Hindlimb muscle (tissue), 1 donor: ENCODE data around the gene BRD3. TPM values are rescaled to one million over a fixed set of nuclear protein-coding genes. Genes with fewer than 3 reads are reported as not detected.
"Not testable (repeated sequence)": the region's sequence is repeated elsewhere in the genome, so short reads cannot be mapped to it uniquely, and the experiment has no call there.

Experiments used
- DNase-seq: peaks from one replicate; pipeline ENCODE4 v3.0.0-alpha.2; 2013
- polyA plus RNA-seq: library from polyadenylated mRNA; unstranded; fragments of 120-200 nt; gene quantifications from one replicate; pipeline ENCODE4 v1.2.1, GENCODE V29; 2013; ENCODE audit not compliant: insufficient read length

The BRD3 gene
- polyA plus RNA-seq, result 89.1 TPM

GRCh38 chr9:134067904-134068743, at the start of gene BRD3:
Gene BRD3, minus strand, starts transcription at chr9:134068026. Its CDS starts 14,549 bp downstream, at chr9:134053477.
- peak; percentile 96 for DNase-seq

- no peak for DNase-seq
Measured at GRCh38 chr9:134112561-134112960, 44.7 kb upstream of the BRD3 start.

GRCh38 chr9:134111064-134111463, 43.2 kb upstream of the BRD3 start:
- DNase-seq, result no peak

- DNase-seq, result no peak
Measured at GRCh38 chr9:134103391-134103998, 35.7 kb upstream of the BRD3 start.

GRCh38 chr9:134101623-134102149, 33.9 kb upstream of the BRD3 start:
- no peak for DNase-seq

- DNase-seq, result peak; percentile 19
Measured at GRCh38 chr9:134101133-134101532, 33.3 kb upstream of the BRD3 start.

GRCh38 chr9:134100040-134100439, 32.2 kb upstream of the BRD3 start:
- no peak for DNase-seq

- DNase-seq, result no peak
Measured at GRCh38 chr9:134099123-134099761, 31.4 kb upstream of the BRD3 start.

GRCh38 chr9:134089972-134090371, 22.1 kb upstream of the BRD3 start:
- DNase-seq, result no peak

GRCh38 chr9:134088063-134088725, 20.4 kb upstream of the BRD3 start:
- no peak for DNase-seq

GRCh38 chr9:134085674-134086073, 17.8 kb upstream of the BRD3 start:
- no peak for DNase-seq

GRCh38 chr9:134083451-134083850, 15.6 kb upstream of the BRD3 start:
- DNase-seq, result no peak

- no peak for DNase-seq
Measured at GRCh38 chr9:134076644-134077043, 8.8 kb upstream of the BRD3 start.

- not testable (repeated sequence) for DNase-seq
Measured at GRCh38 chr9:134075689-134076088, 7.9 kb upstream of the BRD3 start.

GRCh38 chr9:134073500-134073899, 5.7 kb upstream of the BRD3 start:
- no peak for DNase-seq

GRCh38 chr9:134072683-134073082, 4.9 kb upstream of the BRD3 start:
- not testable (repeated sequence) for DNase-seq

- DNase-seq, result no peak
Measured at GRCh38 chr9:134071149-134071548, 3.3 kb upstream of the BRD3 start.

- no peak for DNase-seq
Measured at GRCh38 chr9:134069480-134070399, 1.9 kb upstream of the BRD3 start.

GRCh38 chr9:134068744-134069479, 1.1 kb upstream of the BRD3 start:
- DNase-seq, result no peak

GRCh38 chr9:134066913-134067851, 644 bp downstream of the BRD3 start:
- DNase-seq, result no peak
